Measurements from ENCODE around the gene IL26.

Gene IL26

GRCh38 chr12:68156636-68157035, 69.0 kb downstream of the IL26 start:
- DNase-seq: no peak

GRCh38 chr12:68154779-68155178, 70.8 kb downstream of the IL26 start:
- DNase-seq: no peak
